HG02763 (cell line): ENCODE data around the gene HSF5.

Experiments
- ATAC-seq: cut with Tn5 transposase; IDR thresholded peaks from one replicate; pipeline ENCODE4 v1.9.1; 2021; ENCODE audit warnings: mild to moderate bottlenecking, moderate library complexity; ENCODE audit not compliant: unreplicated experiment

The HSF5 gene, protein sequence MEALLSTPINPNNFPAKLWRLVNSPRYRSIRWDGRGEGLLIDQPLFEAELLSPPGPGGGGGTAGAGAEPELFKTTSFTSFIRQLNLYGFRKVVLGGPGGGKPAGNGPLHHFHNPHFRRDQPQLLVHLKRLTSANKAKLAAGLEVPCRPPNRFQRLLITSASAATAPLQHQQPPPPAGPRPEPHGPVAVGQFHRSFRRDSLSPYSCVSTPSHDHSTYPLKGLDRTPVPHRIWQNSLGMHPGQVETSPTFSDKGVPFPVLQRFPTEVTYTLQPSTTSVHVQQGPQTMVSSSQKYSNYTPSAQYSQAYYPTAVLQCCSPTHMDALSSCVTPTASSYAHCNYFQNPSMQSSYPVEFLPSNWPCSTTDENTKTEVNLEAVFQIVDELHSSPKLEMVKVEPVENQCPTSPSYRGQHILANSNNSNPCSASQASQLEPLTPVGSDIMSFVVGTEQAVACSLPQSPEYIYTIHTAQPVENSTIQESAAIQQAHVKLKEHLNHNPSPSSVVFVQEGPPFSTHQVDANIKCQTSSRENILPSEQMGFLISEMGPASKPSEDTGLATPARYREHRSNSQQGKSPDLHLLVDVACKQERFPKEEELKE

GRCh38 chr17:58487589-58488427, at the start of gene HSF5:
Gene HSF5, minus strand, starts transcription at chr17:58488408. Its CDS starts 134 bp downstream, at chr17:58488274.
- ATAC-seq, result no peak

DNA sequence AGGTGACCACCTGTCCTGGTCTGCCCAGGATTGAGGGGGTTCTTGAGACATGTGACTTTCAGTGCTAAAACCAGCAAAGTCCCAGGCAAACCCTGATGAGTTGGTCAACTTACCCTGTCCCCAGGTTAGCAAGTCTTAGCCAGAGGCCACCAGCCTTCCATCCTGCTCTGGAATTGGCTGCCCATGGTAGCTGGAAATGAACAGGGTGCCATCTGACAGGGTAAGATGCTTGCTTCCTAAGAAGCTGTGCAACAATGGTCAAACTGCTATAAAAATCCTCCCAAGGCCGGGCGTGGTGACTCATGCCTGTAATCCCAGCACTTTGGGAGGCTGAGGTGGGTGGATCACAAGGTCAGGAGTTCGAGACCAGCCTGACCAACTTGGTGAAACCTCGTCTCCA, 49.1 kb upstream of the HSF5 start:
- no peak for ATAC-seq

DNA sequence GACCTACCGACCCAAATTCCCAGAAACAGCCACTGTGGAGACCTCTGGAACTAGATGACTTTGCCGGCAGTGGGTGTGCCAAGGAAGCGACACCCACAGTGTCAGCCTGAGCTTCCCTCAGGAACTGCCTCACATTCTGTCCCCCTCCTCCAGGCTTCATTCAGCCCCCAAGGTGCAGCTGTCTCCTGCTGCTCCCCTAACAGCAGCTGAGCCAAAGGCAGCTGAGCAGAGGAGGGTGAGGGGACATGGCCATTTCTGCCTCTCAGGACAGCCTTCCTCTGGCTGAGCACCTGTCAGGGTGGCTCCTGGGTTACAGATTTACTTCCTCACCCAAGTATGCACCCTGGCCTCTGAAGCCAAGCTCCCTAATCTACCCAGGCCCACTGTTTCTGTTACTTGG, 48.3 kb upstream of the HSF5 start:
- ATAC-seq, result no peak

DNA sequence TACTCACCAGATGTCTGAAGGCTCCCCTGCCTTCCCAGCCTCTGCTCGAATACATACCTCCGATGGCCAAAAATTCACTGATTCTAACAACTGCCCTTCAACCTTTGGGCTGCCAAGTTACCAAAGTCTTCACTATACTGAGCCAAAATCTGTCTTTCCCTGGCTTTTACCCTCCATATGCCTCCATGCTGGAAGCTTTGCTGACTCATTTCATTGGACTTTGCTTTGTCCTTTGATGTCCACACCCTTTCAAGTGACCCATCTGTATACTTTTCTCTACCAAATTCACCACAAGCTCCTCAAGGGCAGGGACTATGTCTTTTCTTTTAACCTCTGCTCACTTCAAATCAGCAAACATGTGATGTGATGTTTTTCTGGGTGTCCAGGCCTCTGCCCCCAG, 47.2 kb upstream of the HSF5 start:
- ATAC-seq, result no peak

DNA sequence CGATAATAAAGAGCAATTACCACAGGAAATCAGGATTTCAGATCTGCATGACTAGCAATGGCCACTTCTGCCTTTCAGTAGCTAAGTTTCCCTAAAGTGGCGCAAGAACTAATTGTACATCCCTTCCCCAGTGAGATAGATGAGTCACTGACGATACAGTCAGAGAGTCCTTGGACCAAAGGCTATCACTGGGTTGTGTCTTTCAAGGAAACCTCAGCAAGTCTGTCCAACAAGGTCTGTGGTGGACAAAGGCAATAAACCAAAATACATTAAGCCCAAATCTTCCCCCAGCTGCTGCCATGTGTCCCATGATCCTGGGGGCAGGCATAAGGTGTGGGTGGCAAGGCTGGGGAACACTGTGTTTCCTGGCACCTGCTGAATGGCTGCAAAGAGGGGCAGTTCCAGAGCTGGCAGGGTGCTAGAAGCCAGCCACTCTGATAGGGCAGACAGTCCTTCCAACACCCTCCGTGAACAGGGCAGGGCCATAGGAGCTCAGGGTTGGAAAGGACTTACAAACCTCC, 46.8 kb upstream of the HSF5 start:
- no peak for ATAC-seq

DNA sequence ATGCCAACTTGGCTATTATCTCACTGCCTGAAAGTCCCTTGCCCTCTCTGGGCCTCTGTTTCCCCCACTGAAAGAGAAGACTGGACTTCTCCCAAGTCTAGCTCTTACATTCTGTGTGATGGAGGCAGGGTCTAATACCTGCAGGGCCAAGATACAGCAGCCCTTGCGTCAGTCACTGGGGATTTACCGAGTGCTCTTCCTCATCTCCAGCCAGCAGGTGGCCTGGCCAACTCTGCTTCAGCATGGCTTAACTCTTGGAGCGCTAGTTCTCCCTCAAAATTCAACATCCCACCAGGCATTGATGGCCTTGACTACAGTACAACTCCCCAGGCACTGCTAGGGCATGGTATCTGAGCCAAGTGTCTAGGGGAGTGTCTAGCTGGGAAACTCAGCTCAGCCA, 46.1 kb upstream of the HSF5 start:
- no peak for ATAC-seq

DNA sequence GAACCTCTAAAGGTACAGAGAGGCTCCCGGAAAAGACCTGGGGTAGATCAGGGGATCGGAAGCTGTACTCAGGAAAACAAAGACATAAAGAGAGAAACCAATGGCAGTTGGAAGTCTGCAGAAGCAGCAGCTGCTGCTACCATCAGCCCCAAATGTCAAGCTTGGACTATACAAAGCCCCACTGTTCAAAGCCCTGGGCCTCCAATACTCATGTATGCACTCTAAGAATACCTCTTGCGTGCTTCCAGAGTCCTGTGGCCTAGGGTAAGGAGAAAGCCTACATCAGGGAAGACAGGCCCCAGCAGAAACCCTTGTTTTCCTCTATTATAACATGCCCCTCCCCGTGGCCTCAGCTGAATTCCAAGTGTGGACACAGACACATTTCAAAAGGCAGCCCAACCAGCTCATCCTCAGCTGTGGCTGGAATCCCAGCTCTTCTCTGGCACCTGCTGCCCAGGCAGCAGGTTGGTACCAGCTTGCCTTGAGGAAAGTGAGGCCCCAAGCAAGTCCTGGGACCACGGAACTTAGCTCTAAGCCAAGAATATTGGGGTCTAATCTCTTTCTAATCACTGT, 45.5 kb upstream of the HSF5 start:
- no peak for ATAC-seq

GRCh38 chr17:58532555-58532951, 44.3 kb upstream of the HSF5 start:
- ATAC-seq, result no peak

DNA sequence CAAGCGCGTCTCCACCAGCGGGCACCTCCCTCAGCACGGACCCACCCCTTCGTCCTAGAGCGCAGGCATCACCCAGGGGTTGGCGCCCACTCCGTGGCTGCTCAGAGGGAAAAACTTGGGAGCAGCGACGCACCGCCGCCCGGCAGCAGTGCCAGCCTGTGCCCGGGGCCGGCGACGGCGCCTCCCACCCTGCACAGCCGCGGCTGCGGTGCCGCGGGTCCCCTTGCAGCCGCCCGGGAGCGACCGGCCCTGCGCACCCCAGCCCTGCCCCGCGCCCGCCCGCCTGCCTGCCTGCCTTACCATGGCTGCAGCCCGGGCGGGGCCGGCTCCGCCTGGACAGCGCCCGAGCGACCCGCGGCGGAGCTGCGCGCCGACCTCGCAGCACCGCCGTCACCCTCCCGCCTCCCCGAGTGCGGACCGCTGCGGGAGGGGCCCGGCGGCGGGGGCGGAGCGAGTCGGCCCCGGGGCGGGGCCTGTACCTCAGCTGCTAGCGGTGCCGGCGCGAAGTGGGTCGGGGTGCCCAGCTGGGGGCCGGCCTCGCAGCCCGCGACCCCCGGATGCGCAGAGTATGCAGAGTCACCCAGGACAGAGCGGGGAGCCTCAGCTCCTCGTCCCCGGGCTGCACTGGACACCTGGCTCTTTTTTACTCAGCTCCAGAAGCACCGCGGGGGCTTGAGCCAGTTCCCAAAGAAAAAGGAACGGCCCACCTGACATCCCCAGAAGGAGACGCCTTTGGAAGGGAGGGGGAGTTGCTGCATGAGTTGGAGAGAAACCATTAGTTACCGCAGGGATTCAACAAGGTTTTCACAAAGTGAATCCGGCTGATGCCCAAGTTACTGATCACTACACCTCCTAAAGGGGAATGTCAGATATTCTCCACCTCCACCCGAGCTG, 43.7 kb upstream of the HSF5 start:
- peak; percentile 59 for ATAC-seq

- ATAC-seq, result no peak
These were observed 42.9 kb upstream of the HSF5 start for GRCh38 chr17:58531122-58531521.

DNA sequence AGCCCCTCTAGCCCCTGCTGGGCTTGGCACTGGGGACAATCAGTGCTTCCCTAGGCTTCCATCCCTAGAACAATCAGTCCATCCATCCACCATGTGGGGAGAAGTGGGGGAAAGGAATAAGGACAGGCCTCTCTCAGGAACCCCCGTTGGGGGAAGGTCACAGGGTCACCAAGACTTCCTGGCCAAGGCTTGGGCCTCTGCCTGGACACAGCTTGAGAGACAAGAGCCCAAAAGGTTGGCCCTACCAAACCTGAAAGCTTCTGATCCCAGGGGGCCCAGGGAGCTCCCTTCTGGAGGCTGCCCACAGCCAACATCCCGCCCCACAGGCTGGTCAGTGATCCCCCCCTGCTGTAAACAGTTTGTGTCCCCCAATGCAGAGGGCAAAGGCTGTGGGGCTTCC, 42.4 kb upstream of the HSF5 start:
- ATAC-seq, result no peak

DNA sequence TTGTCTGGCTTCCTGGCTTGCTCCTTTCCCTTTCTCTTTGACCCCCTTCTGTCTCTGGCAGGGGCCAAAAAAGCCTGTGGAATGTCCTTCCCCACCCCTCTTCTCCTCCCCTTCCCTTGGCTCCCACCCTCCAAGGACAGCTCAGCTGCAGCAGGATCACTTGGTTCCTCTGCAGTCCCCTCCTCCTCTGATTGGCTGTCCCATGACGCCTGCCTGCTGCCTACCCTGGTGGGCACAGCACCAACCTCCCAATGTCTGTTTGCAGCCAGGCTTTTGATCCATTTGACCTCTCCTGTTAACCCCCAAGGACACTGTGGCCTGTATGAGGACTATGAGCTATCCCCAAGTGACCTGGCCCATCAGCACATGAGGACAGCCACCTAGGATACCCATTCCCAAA, 41.1 kb upstream of the HSF5 start:
- ATAC-seq, result no peak

DNA sequence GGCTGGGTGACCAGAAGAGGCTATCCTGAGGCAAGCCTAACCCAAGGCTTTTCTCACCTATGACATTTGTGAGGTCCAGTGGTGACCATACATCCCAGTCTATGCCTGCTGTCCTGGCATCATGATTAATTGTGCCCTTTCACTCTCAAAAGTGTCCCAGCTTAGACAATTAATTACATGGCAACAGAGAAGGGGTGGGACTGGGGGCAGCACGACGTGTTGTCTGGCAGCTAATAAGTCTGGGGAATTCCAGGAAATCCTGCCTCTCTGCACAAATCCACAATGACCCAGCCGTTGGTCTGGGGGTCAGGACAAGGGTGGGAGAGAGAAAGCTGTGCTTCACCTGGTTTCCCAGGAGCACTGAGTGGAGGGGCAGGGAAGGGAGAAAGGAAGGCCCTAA, 40.2 kb upstream of the HSF5 start:
- ATAC-seq, result no peak

DNA sequence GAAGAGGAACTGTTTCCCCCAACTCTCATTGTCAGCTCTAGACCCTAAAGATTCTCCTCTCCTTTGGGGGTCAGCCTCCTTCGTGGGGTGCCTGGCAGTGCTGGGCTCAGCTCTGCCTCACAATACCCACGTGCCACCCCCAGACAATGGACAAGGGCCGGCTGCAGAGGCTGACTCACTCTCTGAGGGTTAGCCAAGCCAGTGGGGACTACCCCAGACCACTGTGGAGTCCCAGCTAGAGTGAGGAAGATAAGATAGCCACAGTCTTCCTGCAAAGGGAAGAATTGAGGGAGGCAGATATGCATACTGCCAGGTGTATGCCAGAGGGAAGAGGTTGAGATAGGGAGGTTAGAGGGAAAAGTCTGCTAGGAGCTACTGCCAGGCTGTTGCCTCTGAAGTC, 39.7 kb upstream of the HSF5 start:
- ATAC-seq, result no peak

DNA sequence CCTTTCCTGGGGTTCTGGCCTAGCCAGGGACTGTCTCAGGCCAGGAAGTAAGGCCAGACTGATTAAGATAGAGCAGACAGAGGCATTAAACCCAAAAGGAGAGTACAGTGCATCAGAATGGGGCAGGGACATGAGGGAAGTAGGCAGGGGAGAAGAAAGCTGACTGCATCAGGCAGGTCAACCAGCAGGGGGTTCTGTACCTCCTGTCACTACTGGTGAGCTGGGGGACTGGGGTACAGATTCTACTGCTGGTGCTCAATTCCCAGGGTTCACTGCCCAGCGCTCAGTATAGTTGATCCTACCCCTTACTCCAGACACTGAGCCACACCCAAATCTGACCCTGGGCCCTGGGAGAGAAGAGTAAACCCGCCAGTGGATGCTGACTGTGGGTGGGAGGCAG, 39.1 kb upstream of the HSF5 start:
- ATAC-seq, result no peak

GRCh38 chr17:58525239-58525638, 37.0 kb upstream of the HSF5 start:
- no peak for ATAC-seq

DNA sequence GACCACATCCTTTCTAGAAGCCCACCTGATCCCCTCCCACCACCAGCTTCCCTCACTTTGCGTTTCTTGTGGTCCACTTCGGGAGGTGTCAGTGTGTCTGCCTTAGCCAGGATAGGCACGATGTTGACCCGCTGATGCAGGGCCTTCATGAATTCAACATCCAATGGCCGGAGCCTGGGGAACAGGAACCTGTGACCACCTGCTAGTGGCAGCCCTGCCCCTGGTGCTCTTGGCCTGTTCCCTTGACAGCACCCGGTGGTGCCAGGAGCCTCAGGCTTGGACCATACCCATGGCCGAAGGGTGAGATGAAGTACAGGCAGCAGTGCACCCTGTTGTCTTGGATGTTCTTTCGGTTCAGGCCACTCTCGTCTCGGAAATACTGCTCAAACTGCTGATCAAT, 33.5 kb upstream of the HSF5 start:
- ATAC-seq, result no peak

DNA sequence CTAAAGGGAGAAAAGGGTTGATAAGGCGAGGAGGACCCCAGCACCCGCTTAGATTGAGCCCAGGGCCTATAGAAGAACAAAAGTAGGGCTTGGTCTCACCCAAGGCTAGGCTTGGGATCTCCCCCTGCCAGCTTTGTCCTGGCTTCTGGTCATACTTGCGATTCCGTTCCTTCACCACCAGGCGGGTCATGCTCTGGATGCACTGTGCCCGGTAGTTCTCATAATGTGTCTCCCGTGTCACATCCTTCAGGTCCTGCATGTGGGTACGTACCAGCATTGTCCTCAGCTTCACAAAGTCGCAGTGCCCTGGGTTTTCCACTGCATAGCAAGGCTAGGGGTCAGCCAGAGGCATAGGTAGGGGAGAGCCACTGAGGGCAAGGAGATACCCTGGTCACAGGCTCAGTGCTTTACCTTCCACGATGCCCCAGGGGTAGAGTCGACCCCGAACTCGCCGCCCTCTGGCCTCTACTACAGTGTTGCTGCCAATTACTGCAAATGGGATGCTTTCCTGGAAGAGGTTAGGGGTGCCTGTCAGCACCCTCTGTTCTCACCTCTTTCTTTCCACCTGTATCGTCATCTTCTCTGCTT, 32.7 kb upstream of the HSF5 start:
- ATAC-seq, result no peak

- ATAC-seq, result peak; percentile 80
These were observed 29.9 kb upstream of the HSF5 start for GRCh38 chr17:58517928-58518609.
